Right cardiac atrium (tissue), 5 donors: ENCODE results near the gene COL15A1. TPM values are rescaled to one million over a fixed set of nuclear protein-coding genes. Genes with fewer than 3 reads are reported as not detected.

Experiments used
- ATAC-seq, 2 donors: fragments of 200-7000 bp; cut with Tn5 transposase; one replicate each; pipeline versions ENCODE4 v1.8.0 to v1.9.1; 2020; ENCODE audit warnings: moderate library complexity in 2 of 2, mild to moderate bottlenecking in 1 of 2
- DNase-seq, 3 donors: peaks; one replicate each; pipeline ENCODE4 v3.0.0-alpha.2; 2020
- H3K27ac ChIP-seq: one replicate; pipeline ENCODE4 v1.5.1; 2013; ENCODE audit warnings: mild to moderate bottlenecking, low read length, control low read depth, moderate library complexity
- H3K27me3 ChIP-seq: one replicate; pipeline ENCODE4 v1.6.1; 2013; ENCODE audit not compliant: control insufficient read depth, insufficient read depth
- H3K4me1 ChIP-seq: one replicate; pipeline ENCODE4 v1.6.1; 2013; ENCODE audit warnings: low read length; ENCODE audit not compliant: control insufficient read depth, insufficient read depth
- H3K4me3 ChIP-seq: one replicate; pipeline ENCODE4 v1.5.1; 2013; ENCODE audit warnings: low read length, control low read depth
- H3K9me3 ChIP-seq: one replicate; pipeline ENCODE4 v1.6.1; 2013; ENCODE audit warnings: low read length; ENCODE audit not compliant: control insufficient read depth
- WGBS: extraction: QIAGEN DNeasy Blood & Tissue Kit; methylation state at CpG from one replicate; pipeline ENCODE4 v1.1.7; 2013; 5-methylcytosine and 5-hydroxymethylcytosine counted together
- intact Hi-C, 4 donors: fragments of 100-400 bp; cut with DNase I; formaldehyde crosslinking; loops; one replicate each; pipeline versions ENCODE4 v1.11.0 to v1.14.0; 2022 to 2023
- polyA plus RNA-seq: library from polyadenylated mRNA; stranded (reverse); fragments of 200-250 nt; gene quantifications from one replicate; pipeline ENCODE4 v1.2.3, GENCODE V29; 2013
- total RNA-seq, 4 donors: library from RNA; stranded (reverse); fragmentation: NEBNext Ultra II Directional; extraction: Animal tissue kit (Norgen Biotek cat#: 25700); gene quantifications; one replicate each; pipeline ENCODE4 v1.2.1, GENCODE V29; 2021
- donor health status: healthy with polysubstance abuse.
- donor health status: DM: no; HTN: yes; CAD: no.
- donor health status: DM: no; HTN: no; CAD: no.
- donor health status: DM: no; HTN: yes; CAD: no; lungs with severe emphysema.
- donor health status: DM: yes; HTN: yes; CAD: no.

The COL15A1 gene
- total and polyA plus RNA-seq, 5 donors, result 22.5 to 87.1 (median 61.2) TPM

DNA sequence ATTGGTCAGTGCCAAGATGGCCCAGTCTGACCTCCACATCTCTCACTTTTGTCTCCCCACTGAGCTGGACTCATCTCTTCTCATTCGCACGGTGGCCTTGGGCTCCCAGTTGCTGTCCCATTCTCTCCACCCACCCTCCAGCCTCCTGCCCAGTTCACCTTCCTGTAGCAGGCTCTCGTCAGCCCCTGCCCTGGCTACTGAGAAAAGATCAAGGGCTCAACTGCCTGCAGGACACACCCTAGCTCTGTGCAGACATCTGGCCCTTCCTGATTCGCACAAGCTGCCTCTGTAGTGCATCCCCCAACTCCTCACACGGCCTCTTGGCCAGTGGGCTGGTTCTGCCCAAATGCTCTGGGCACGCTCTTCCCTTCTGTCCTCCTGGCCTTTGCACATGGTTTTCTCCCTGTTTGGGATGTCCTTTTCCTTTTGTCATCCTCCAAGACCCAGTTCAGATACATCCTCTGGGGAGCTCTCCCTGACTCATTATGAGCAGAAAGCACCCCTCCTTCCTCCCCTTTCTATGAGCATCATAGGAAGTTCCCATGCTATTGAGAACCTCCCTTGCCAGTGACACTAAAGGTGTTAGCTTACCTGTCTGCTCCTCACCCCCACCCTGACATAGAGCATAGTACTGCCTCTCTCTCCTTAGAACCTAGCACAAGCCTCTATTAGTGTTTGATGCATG lies 82.7 kb downstream of the COL15A1 start:
- Histone ChIP-seq H3K27me3 (no peaks in the 10 kb centered on the region), H3K4me1 (no peaks in the 10 kb centered on the region), H3K4me3 (no peak overlapping the region), H3K27ac (no peak overlapping the region), H3K9me3 (no peaks in the 10 kb centered on the region)
- WGBS, result 86% methylated on average over 6 of the region's 6 CpGs
- DNase-seq (no peak), ATAC-seq (no peak)
- intact Hi-C loops, result no loop called here

DNA sequence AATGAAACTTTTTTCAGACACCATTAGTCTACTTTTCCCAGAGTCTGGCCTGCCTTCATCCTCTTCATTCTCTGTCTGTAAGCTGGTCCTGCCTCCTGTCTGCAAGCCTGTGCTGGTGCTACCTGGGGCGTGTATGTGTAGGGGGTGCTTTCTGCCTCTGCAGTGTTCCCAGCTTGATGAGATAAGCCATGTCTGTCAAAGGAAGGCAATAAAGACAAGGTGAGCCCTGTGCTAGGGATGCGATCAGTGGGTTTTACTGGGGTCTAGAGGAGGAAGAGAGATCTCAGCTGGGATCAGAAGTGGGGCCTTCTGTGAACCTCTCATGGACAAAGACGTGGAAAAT lies 83.2 kb downstream of the COL15A1 start:
- H3K27ac ChIP-seq, result no peak overlapping the region
- H3K4me3 ChIP-seq, result no peak overlapping the region
- no peak for DNase-seq
- no peaks in the 10 kb centered on the region for H3K4me1 ChIP-seq
- intact Hi-C loops, result no loop called here
- WGBS, result 82% methylated on average over 3 of the region's 3 CpGs
- no peaks in the 10 kb centered on the region for H3K27me3 ChIP-seq
- H3K9me3 ChIP-seq, result no peaks in the 10 kb centered on the region
- no peak for ATAC-seq

DNA sequence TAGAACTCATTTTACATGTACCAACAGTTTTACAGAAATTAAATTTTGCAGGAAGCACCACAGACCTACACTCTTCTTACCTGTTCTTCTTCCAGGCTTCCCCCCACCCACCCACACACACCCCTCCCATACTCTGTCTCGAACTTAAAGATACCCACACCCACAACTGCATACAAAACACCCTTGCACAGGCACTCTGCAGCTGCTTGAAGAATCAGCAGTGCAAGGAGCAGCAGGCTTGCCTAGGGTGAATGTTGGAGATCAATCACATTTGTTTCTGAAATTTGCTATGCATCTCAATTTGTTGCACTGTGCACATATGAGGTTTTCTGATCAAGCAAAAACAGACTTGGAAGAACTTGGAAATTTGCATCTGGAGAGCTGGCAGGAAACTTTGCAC lies 83.7 kb downstream of the COL15A1 start:
- no peak overlapping the region for H3K27ac ChIP-seq
- no peak overlapping the region for H3K4me3 ChIP-seq

DNA sequence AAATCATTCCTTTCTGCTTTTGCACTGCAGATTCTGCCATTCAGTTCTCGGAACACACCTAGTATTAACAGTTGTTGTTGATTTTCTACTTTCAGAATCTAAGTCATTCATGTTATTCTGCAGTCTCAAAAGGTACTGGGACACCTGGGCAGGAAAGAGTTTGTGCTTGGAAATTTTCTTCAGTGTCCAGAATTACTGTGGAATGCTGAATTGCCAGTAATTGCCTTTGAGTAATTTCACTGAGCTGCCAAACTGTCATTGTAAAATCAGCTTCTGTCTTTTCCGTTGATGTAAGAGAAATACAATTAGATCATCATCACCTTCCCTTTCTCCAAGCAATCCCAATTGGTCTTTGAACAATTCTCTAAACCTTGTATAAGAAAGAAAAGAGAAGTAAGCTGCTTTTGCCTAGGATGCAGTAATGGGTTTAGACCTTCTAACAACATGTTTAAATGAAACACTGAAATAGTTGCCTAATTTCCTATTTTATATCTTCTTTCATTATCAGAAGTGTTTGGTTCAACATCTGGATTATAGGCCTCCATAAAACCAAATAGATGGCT lies 85.5 kb downstream of the COL15A1 start:
- WGBS, result 77% methylated on average over 2 of the region's 2 CpGs
- no peak for DNase-seq
- Histone ChIP-seq H3K27ac (no peak overlapping the region), H3K4me1 (no peaks in the 10 kb centered on the region), H3K4me3 (no peak overlapping the region), H3K9me3 (no peaks in the 10 kb centered on the region), H3K27me3 (no peaks in the 10 kb centered on the region)
- intact Hi-C loops, result no loop called here
- ATAC-seq, result no peak

More for the DNA sequence above, 83.7 kb downstream of the COL15A1 start:
- DNase-seq, result no peak
- Histone ChIP-seq H3K27me3 (no peaks in the 10 kb centered on the region), H3K4me1 (no peaks in the 10 kb centered on the region), H3K9me3 (no peaks in the 10 kb centered on the region)
- 76% methylated on average over 1 of the region's 1 CpG for WGBS
- intact Hi-C loops, result no loop called here
- no peak for ATAC-seq

DNA sequence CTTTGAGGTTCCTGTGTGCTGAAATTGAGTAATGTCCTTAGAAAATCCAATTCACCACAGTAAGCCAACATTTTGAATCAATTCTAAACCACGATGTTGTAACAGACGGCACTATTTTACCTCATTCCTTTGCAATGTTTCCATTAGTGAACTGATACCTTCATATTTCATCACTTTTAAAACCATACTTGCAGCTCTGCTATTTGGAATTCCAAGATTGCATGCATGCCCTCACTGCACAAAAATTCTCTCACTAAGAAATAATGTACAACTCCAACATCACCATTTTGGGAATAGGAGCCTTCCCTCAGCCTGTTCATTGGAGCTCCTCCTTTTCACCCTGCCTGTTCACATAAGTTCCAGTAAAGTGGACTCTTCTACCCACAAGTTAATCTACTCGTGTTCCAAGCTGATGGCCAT lies 86.4 kb downstream of the COL15A1 start:
- no peak overlapping the region for H3K27ac ChIP-seq
- 53% methylated on average over 3 of the region's 3 CpGs for WGBS

DNA sequence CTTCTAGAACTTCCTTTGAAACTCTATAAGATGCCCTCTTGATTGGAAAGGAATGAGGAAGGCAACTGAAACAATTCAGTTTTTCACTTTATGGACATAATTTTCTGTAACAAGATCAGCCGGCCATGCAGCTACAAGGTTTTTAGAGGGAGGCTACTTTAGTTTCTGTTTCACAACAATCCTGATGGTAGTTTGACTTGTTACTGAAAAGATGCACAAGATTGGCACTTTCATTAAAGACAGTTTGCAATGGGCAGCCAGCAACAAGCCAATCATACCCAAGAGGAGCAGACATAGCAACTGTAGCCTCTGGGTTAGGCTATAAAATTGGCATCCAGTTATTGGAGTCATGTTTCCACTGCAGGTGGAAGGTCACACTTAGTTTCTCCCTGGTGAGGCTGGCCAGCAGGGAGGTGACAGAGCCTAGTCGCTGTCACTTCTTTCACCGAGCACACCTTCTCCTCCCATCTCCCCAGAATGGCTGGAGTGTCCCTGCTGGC lies 87.0 kb downstream of the COL15A1 start:
- no peak for DNase-seq
- ATAC-seq, result no peak
- 94% methylated on average over 3 of the region's 3 CpGs for WGBS
- Histone ChIP-seq H3K27ac (no peak overlapping the region), H3K4me3 (no peak overlapping the region), H3K9me3 (no peaks in the 10 kb centered on the region), H3K27me3 (no peaks in the 10 kb centered on the region), H3K4me1 (no peaks in the 10 kb centered on the region)
- intact Hi-C loops, result no loop called here

More for the DNA sequence above, 86.4 kb downstream of the COL15A1 start:
- Histone ChIP-seq H3K4me3 (no peak overlapping the region), H3K4me1 (no peaks in the 10 kb centered on the region), H3K9me3 (no peaks in the 10 kb centered on the region), H3K27me3 (no peaks in the 10 kb centered on the region)
- ATAC-seq, result peak in 1 of 2 donors; percentile 32
- DNase-seq, result no peak
- intact Hi-C loops, result no loop called here

DNA sequence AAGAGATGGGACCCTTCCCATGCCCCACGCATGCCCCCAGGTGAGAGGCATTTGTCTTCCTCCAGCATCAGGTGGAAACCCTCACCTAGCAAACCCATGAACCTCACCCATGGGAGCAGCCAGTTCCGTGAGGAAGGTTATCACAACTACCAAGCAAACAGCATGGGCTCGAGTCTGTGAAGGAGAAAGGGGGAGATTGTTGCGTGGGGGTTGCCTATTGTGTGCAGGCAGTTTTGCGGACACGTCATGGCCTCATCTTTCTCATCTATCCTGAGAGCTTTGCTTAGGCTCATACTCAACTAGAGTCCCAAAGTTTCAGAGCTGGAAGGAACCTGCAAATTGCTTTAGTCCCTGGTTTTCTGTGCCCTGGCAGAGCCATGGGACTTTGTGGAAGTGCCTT lies 87.6 kb downstream of the COL15A1 start:
- Histone ChIP-seq H3K27me3 (no peaks in the 10 kb centered on the region), H3K9me3 (no peaks in the 10 kb centered on the region), H3K4me3 (no peak overlapping the region), H3K27ac (no peak overlapping the region), H3K4me1 (no peaks in the 10 kb centered on the region)
- DNase-seq, result no peak
- ATAC-seq, result no peak
- 89% methylated on average over 6 of the region's 6 CpGs for WGBS
- intact Hi-C loops, result no loop called here

DNA sequence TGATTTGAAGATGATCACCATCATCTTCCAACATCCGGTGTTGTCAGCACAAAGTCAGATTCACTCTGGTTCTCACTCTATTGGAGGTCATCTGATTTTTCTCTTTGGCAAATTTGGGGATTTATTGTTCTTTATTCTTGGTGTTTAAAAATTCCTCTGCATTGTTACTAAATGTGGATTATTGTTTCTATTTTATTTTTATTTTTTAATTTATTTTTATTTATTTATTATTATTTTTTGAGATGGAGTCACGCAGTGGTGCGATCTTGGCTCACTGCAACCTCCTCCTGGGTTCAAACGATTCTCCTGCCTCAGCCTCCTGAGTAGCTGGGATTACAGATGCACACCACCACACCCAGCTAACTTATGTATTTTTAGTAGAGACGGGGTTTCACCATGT lies 88.3 kb downstream of the COL15A1 start:
- 95% methylated on average over 5 of the region's 5 CpGs for WGBS
- Histone ChIP-seq H3K9me3 (no peaks in the 10 kb centered on the region), H3K4me3 (no peak overlapping the region), H3K4me1 (no peaks in the 10 kb centered on the region), H3K27me3 (no peaks in the 10 kb centered on the region), H3K27ac (no peak overlapping the region)
- no peak for ATAC-seq
- DNase-seq, result no peak
- intact Hi-C loops, result no loop called here

DNA sequence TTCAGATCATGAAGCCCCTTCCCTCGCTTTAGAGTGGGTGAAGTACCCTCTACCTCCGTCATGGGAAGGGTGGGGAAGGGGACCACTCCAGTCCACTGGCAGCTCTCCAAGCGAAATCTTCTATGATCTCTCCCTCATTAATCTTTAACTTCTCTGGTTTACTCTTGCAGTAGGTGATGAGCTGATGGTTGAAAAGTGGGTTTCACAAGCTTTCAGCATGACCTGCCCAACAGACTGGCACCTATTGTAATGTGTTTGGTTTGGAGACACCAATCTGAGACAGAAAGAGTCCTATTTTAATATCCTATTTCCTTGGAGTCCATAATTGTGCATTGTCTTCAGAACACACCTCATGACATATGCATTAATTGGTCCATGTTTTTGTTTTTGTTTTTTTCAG lies 90.4 kb downstream of the COL15A1 start:
- ATAC-seq, result no peak
- Histone ChIP-seq H3K27ac (no peak overlapping the region), H3K4me1 (no peaks in the 10 kb centered on the region), H3K4me3 (no peak overlapping the region), H3K9me3 (no peaks in the 10 kb centered on the region), H3K27me3 (no peaks in the 10 kb centered on the region)
- intact Hi-C loops, result no loop called here
- no peak for DNase-seq
- 98% methylated on average over 3 of the region's 3 CpGs for WGBS

DNA sequence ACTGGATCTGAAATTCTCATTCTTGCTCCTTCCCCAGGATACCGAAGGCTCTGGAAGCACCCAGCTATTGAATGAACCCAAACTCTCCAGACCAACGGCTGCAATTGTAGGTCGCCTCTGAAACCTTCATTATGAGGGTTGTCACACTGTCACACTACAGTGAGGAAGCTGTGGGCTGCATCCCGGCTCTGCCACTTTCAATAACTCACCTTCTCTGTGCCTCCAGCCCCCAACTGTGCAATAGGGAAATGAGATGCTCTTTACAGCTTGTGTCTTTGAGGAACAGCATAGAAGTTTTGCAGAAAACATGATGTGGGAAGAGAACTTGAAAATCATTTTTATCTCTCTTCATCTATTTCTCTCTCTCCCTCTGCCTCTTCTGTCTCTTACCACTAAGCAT lies 91.6 kb downstream of the COL15A1 start:
- no peak for ATAC-seq
- intact Hi-C loops, result no loop called here
- no peak overlapping the region for H3K4me3 ChIP-seq
- DNase-seq, result no peak
- H3K27me3 ChIP-seq, result no peaks in the 10 kb centered on the region
- WGBS, result 85% methylated on average over 4 of the region's 4 CpGs
- H3K9me3 ChIP-seq, result no peaks in the 10 kb centered on the region
- no peaks in the 10 kb centered on the region for H3K4me1 ChIP-seq
- no peak overlapping the region for H3K27ac ChIP-seq

DNA sequence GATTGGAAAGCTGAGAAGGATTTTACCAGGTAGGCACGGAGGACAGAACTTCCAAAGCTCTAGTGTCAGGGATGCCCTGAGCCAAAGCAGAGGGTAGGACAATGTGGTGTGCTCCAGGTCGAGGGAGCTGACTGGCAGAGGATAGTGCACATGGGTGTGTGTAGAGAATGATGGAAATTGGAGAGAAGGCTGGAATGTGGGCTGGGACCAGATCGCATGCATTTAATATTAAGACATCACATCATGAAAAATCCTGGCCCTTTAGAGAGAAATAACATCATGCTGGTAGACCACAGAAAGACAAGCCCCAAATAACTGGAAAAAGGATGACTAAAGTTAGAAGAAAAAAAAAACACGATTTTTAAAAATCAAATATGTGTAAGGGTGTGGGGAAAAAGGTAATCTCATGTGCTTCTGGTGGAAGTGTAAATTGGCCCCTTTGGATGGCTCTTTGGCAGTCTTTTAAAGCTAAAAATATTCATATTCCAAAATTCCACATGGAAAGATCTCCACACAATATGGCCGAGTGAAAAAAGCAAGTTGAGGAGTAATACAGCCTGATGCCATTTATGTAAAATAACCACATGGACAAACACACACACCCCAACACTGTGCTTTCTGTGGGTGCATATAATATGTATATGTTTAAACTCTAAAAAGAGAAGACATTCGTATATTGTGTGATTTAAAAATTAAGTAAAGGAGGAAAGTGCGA lies 94.2 kb downstream of the COL15A1 start:
- no peak overlapping the region for H3K27ac ChIP-seq
- H3K9me3 ChIP-seq, result no peaks in the 10 kb centered on the region
- intact Hi-C loops, result no loop called here
- DNase-seq (no peak), ATAC-seq (no peak)
- H3K4me3 ChIP-seq, result no peak overlapping the region
- no peaks in the 10 kb centered on the region for H3K27me3 ChIP-seq
- H3K4me1 ChIP-seq, result no peaks in the 10 kb centered on the region
- WGBS, result 84% methylated on average over 7 of the region's 7 CpGs
